Activated CD4-positive, alpha-beta memory T cell treated with anti-CD3 and anti-CD28 coated beads for 36 hours (primary cell): ENCODE data around the gene SLMAP. TPM values are rescaled to one million over a fixed set of nuclear protein-coding genes. Genes with fewer than 3 reads are reported as not detected.
"Not testable (repeated sequence)": the region's sequence is repeated elsewhere in the genome, so short reads cannot be mapped to it uniquely, and the experiment has no call there.

ENCODE experiments used
- CTCF ChIA-PET: fragments of 350-600 bp; sonication (Branson Sonifier 250); formaldehyde crosslinking; loops from one replicate; lab custom pipeline; 2021; ENCODE audit warnings: antibody characterized with exemption, inconsistent platforms; lab: Charles Lee
- POLR2A ChIA-PET: fragments of 350-600 bp; sonication (Branson Sonifier 250); formaldehyde crosslinking; loops from one replicate; lab custom pipeline; 2021; ENCODE audit warnings: antibody characterized with exemption; lab: Charles Lee
- DNase-seq: peaks from one replicate; pipeline ENCODE4 v3.0.0-alpha.2; 2020
- H3K27ac Mint-ChIP-seq: one replicate; pipeline ENCODE4 v1.8.0; 2021; ENCODE audit warnings: mixed read lengths
- H3K27me3 Mint-ChIP-seq: one replicate; pipeline ENCODE4 v1.8.0; 2021; ENCODE audit warnings: mixed read lengths
- H3K36me3 Mint-ChIP-seq: one replicate; pipeline ENCODE4 v1.8.0; 2021; ENCODE audit warnings: mixed read lengths
- H3K4me1 Mint-ChIP-seq: one replicate; pipeline ENCODE4 v1.8.0; 2021; ENCODE audit warnings: low read depth, mixed read lengths
- H3K4me3 Mint-ChIP-seq: one replicate; pipeline ENCODE4 v1.8.0; 2021; ENCODE audit warnings: mild to moderate bottlenecking, mixed read lengths
- H3K9me3 Mint-ChIP-seq: one replicate; pipeline ENCODE4 v1.8.0; 2021; ENCODE audit warnings: mixed read lengths
- intact Hi-C: fragments of 100-400 bp; cut with micrococcal nuclease; formaldehyde crosslinking; loops from one replicate; pipeline ENCODE4 v1.15.1; 2023
- total RNA-seq, 2 experiments: library from RNA; stranded (reverse); gene quantifications; one replicate each; pipeline ENCODE4 v1.2.3, GENCODE V29; 2021

SLMAP gene
- total RNA-seq, 2 experiments from 2014 or later, result 42.5 to 43.9 TPM

- DNase-seq, result no peak
- intact Hi-C loops, result no loop called here
- H3K4me1 Mint-ChIP-seq, result peaks cover 40% of the 10 kb centered on the region
- no peaks in the 10 kb centered on the region for H3K9me3 Mint-ChIP-seq
- POLR2A ChIA-PET, result interaction anchor here (1.0 kb wide), 1 partner anchor 30 kb away, joined by 3 read pairs; no protein-coding TSS in a partner anchor
- no peak overlapping the region for H3K27ac Mint-ChIP-seq
- H3K27me3 Mint-ChIP-seq, result no peaks in the 10 kb centered on the region
- H3K4me3 Mint-ChIP-seq, result no peak overlapping the region
- H3K36me3 Mint-ChIP-seq, result peaks cover 2% of the 10 kb centered on the region
- CTCF ChIA-PET, result no interaction called here
Measured at GRCh38 chr3:57797701-57798487, 41.8 kb downstream of the SLMAP start.

- peak overlapping the region; percentile 74 for H3K27ac Mint-ChIP-seq
- POLR2A ChIA-PET, result no interaction called here
- no peaks in the 10 kb centered on the region for H3K36me3 Mint-ChIP-seq
- no peak for DNase-seq
- no peaks in the 10 kb centered on the region for H3K9me3 Mint-ChIP-seq
- H3K4me3 Mint-ChIP-seq, result peak overlapping the region; percentile 10
- intact Hi-C loops, result loop anchor here (1.0 to 2.0 kb wide), 2 partner anchors 15 to 17 kb away; no protein-coding TSS in a partner anchor
- CTCF ChIA-PET, result no interaction called here
- H3K27me3 Mint-ChIP-seq, result no peaks in the 10 kb centered on the region
- peaks cover 60% of the 10 kb centered on the region for H3K4me1 Mint-ChIP-seq
Measured at GRCh38 chr3:57803647-57804081, 47.6 kb downstream of the SLMAP start.

- DNase-seq, result no peak
- intact Hi-C loops, result loop anchor here (1.0 to 2.0 kb wide), 2 partner anchors 16 to 49 kb away; partner anchors contain the start of gene SLMAP
- H3K9me3 Mint-ChIP-seq, result no peaks in the 10 kb centered on the region
- H3K4me1 Mint-ChIP-seq, result peaks cover 61% of the 10 kb centered on the region
- H3K27ac Mint-ChIP-seq, result peak overlapping the region; percentile 58
- CTCF ChIA-PET, result no interaction called here
- no peak overlapping the region for H3K4me3 Mint-ChIP-seq
- POLR2A ChIA-PET, result interaction anchor here (0.7 kb wide), 1 partner anchor 211 kb away, joined by 4 read pairs; no protein-coding TSS in a partner anchor
- no peaks in the 10 kb centered on the region for H3K27me3 Mint-ChIP-seq
- no peaks in the 10 kb centered on the region for H3K36me3 Mint-ChIP-seq
Measured at GRCh38 chr3:57805266-57805665, 49.2 kb downstream of the SLMAP start.

- ChIA-PET POLR2A (interaction anchor here (0.7 kb wide), 2 partner anchors 13 to 211 kb away, joined by 3 to 4 read pairs; no protein-coding TSS in a partner anchor), CTCF (no interaction called here)
- no peaks in the 10 kb centered on the region for H3K9me3 Mint-ChIP-seq
- peaks cover 62% of the 10 kb centered on the region for H3K4me1 Mint-ChIP-seq
- intact Hi-C loops, result loop anchor here (1.0 to 2.0 kb wide), 2 partner anchors 15 to 49 kb away; partner anchors contain the start of gene SLMAP
- no peaks in the 10 kb centered on the region for H3K36me3 Mint-ChIP-seq
- H3K27ac Mint-ChIP-seq, result peak overlapping the region; percentile 58
- no peaks in the 10 kb centered on the region for H3K27me3 Mint-ChIP-seq
- no peak overlapping the region for H3K4me3 Mint-ChIP-seq
- DNase-seq, result no peak
Measured at GRCh38 chr3:57805674-57806073, 49.6 kb downstream of the SLMAP start.

GRCh38 chr3:57806195-57806594, 50.1 kb downstream of the SLMAP start:
- POLR2A ChIA-PET, result interaction anchor here (0.7 kb wide), 1 partner anchor 12 kb away, joined by 3 read pairs; no protein-coding TSS in a partner anchor
- H3K36me3 Mint-ChIP-seq, CTCF ChIA-PET, intact Hi-C loops, H3K27me3 Mint-ChIP-seq, H3K9me3 Mint-ChIP-seq, H3K4me3 Mint-ChIP-seq, DNase-seq: not testable (repeated sequence)
- peak overlapping the region; percentile 53 for H3K27ac Mint-ChIP-seq
- peaks cover 60% of the 10 kb centered on the region for H3K4me1 Mint-ChIP-seq

- no peak for DNase-seq
- no peaks in the 10 kb centered on the region for H3K27me3 Mint-ChIP-seq
- H3K36me3 Mint-ChIP-seq, result no peaks in the 10 kb centered on the region
- no peaks in the 10 kb centered on the region for H3K9me3 Mint-ChIP-seq
- intact Hi-C loops, result no loop called here
- ChIA-PET CTCF (no interaction called here), POLR2A (no interaction called here)
- no peak overlapping the region for H3K4me3 Mint-ChIP-seq
- H3K27ac Mint-ChIP-seq, result no peak overlapping the region
- H3K4me1 Mint-ChIP-seq, result peaks cover 46% of the 10 kb centered on the region
Measured at GRCh38 chr3:57808961-57809608, 53.0 kb downstream of the SLMAP start.

GRCh38 chr3:57809609-57809968, 53.5 kb downstream of the SLMAP start:
- H3K9me3 Mint-ChIP-seq, result no peaks in the 10 kb centered on the region
- no peaks in the 10 kb centered on the region for H3K36me3 Mint-ChIP-seq
- no peak overlapping the region for H3K4me3 Mint-ChIP-seq
- no peak overlapping the region for H3K27ac Mint-ChIP-seq
- DNase-seq, result no peak
- ChIA-PET CTCF (no interaction called here), POLR2A (no interaction called here)
- H3K4me1 Mint-ChIP-seq, result peaks cover 45% of the 10 kb centered on the region
- intact Hi-C loops, result no loop called here
- no peaks in the 10 kb centered on the region for H3K27me3 Mint-ChIP-seq

- no peak for DNase-seq
- Mint-ChIP-seq H3K27ac (no peak overlapping the region), H3K9me3 (no peaks in the 10 kb centered on the region), H3K4me1 (peaks cover 45% of the 10 kb centered on the region), H3K27me3 (no peaks in the 10 kb centered on the region), H3K4me3 (no peak overlapping the region), H3K36me3 (no peaks in the 10 kb centered on the region)
- intact Hi-C loops, result no loop called here
- CTCF ChIA-PET, result no interaction called here
- POLR2A ChIA-PET, result no interaction called here
Measured at GRCh38 chr3:57810048-57810447, 53.9 kb downstream of the SLMAP start.

- Mint-ChIP-seq H3K36me3 (no peaks in the 10 kb centered on the region), H3K27me3 (no peaks in the 10 kb centered on the region), H3K4me3 (no peak overlapping the region), H3K9me3 (no peaks in the 10 kb centered on the region), H3K4me1 (peaks cover 43% of the 10 kb centered on the region), H3K27ac (no peak overlapping the region)
- ChIA-PET CTCF (no interaction called here), POLR2A (no interaction called here)
- no peak for DNase-seq
- intact Hi-C loops, result no loop called here
Measured at GRCh38 chr3:57810471-57811137, 54.5 kb downstream of the SLMAP start.

GRCh38 chr3:57815036-57815435, 58.9 kb downstream of the SLMAP start:
- Mint-ChIP-seq H3K4me3 (no peak overlapping the region), H3K27ac (no peak overlapping the region)
- intact Hi-C loops, result loop anchor here (5.0 kb wide), 2 partner anchors 58 to 123 kb away; partner anchors contain the start of genes DENND6A and SLMAP

GRCh38 chr3:57816471-57817095, 60.5 kb downstream of the SLMAP start:
- POLR2A ChIA-PET, result interaction anchor here (0.6 kb wide), 1 partner anchor 23 kb away, joined by 4 read pairs; no protein-coding TSS in a partner anchor
- H3K27ac Mint-ChIP-seq, result no peak overlapping the region
- H3K9me3 Mint-ChIP-seq, result no peaks in the 10 kb centered on the region
- no peak overlapping the region for H3K4me3 Mint-ChIP-seq
- peaks cover 36% of the 10 kb centered on the region for H3K4me1 Mint-ChIP-seq
- intact Hi-C loops, result loop anchor here (5.0 kb wide), 2 partner anchors 59 to 124 kb away; partner anchors contain the start of genes DENND6A and SLMAP
- CTCF ChIA-PET, result interaction anchor here (1.6 kb wide), 1 partner anchor 420 kb away, joined by 3 read pairs; no protein-coding TSS in a partner anchor
- H3K36me3 Mint-ChIP-seq, result no peaks in the 10 kb centered on the region
- no peak for DNase-seq
- H3K27me3 Mint-ChIP-seq, result no peaks in the 10 kb centered on the region

More at GRCh38 chr3:57815036-57815435, 58.9 kb downstream of the SLMAP start:
- POLR2A ChIA-PET, result no interaction called here
- Mint-ChIP-seq H3K36me3 (no peaks in the 10 kb centered on the region), H3K27me3 (no peaks in the 10 kb centered on the region), H3K9me3 (no peaks in the 10 kb centered on the region), H3K4me1 (peaks cover 38% of the 10 kb centered on the region)
- CTCF ChIA-PET, result no interaction called here
- peak; percentile 50 for DNase-seq
